GM04503 (cell line): ENCODE results near the gene DPEP2.
"Not testable (repeated sequence)": the region's sequence is repeated elsewhere in the genome, so short reads cannot be mapped to it uniquely, and the experiment has no call there.

Experiments used
- DNase-seq: peaks from one replicate; pipeline ENCODE4 v3.0.0-alpha.2; 2012; ENCODE audit warnings: low read depth

Gene DPEP2

DNA sequence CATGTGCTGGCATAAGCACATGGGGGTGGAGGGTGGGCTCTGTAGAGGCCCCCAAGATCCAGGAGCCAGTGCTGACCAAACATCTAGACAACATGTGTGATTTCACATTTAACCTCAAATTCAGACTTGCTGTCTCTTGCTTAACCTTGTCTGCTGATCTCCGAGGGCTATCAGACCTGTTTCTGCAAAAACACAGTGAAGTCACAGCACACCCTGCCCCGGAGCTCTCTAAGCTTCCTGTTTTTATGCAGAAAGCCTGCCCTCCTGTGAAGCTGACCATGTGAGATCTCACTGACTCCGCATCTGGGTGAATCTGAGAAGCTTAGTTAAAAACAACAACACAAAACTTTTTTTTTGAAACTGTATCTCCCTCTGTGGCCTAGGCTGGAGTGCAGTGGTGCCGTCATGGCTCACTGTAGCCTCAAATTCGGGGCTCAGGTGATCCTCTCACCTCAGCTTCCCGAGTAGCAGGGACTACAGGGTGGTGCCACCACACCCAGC lies 6.6 kb upstream of the DPEP2 start:
- no peak for DNase-seq

DNA sequence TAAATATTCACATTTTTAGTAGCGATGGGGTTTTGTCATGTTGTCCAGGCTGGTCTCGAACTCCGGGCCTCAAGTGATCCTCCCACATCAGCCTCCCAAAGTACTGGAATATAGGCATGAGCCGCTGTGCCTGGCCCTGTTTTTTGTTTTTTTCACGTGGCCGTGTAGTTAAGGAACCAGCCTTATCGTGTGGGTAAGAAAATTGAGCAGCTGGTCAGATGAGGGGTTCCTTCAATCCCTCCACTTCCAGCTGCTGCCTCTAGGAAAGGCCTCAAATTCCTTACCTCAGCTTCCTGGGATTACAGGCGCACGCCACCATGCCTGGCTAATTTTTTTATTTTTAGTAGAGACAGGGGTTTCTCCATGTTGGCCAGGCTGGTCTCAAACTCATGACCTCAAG lies 5.9 kb upstream of the DPEP2 start:
- no peak for DNase-seq

DNA sequence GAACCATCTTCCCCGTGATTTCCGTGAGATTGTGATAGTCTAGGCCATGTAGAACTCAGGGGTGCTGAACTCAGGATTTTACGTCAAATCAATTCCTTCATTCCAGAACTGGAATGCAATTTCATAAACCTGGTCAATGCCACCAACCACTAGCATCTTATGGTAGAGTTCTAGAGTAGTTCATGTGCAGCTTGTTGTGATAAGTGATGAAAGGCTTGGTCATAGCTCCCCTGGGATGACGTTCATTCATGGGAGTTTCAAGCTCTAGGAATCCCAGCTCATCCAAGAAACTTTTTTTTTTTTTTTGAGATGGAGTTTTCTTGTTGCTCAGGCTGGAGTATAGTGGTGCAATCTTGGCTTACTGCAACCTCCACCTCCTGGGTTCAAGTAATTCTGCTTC lies 3.7 kb upstream of the DPEP2 start:
- DNase-seq: no peak

DNA sequence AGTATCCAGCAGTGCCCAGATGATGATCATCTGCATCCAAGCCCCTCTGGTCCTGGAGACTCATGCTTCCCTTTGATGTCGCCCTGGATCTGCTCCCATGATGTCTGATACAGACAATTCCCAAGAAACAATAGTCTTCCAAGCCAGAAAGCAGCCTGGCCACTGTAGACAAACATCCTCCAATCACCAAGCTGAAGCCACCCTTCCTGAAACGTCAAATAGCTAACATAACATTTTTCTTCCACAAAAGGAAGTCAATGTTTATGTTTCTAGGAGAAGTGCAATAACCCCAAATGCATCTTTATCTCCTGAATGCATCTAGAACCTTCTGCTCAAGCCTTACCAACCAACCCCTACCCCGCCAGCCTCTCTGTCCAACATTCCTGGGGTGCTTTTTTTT lies 1.2 kb upstream of the DPEP2 start:
- no peak for DNase-seq

DNA sequence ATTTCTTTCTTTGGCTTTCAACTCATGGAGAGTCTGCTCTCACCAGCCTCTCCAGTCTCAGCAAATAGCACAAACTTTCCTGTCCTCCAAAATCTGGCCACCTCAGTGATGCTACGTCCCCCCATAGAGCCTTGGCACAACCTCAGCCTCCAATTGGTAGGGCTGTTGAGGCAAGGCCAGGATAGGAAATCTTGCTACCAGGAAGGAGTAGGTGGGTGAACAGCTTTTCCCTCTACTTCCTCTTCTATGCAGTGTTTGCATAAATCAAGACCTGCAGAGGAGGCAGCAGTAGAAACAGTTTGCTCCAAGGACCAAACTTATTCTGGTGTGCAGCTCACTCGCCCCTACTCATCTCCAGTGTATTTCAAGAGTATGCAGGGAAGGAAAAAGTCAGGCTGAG lies 701 bp upstream of the DPEP2 start:
- no peak for DNase-seq

DNA sequence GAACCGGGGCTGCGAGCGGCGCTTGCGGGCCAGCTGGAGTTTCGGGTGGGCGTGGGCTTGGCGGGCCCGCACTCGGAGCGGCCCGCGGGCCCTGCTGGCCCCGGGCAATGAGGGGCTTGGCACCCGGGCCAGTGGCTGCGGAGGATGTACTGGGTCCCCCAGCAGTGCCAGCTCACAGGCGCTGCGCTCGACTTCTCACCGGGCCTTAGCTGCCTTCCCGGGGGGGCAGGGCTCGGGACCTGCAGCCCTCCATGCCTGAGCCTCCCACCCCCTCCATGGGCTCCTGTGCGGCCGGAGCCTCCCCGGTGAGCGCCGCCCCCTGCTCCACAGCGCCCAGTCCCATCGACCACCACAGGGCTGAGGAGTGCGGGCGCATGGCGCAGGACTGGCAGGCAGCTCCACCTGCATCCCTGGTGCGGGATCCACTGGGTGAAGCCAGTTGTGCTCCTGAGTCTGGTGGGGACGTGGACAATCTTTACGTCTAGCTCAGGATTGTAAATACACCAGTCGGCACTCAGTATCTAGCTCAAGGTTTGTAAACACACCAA lies 979 bp downstream of the DPEP2 start:
- not testable (repeated sequence) for DNase-seq

DNA sequence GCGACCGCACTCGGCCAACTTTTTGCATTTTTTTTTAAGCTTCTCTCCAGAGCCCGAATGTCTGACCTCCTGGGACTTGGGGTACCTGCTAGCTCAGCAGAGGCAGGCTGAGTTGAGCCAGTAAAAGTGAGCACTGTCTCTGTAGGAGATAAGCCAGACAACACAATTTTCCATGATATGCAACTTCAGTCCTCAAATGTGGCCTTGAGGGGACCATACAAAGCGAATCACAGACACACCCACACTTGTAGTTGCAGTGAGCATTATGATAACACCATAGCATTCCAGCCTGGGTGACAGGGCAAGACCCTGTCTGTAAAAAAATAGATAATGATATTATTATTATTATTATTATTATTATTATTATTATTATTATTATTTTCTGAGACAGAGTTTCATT lies 2.6 kb downstream of the DPEP2 start:
- DNase-seq: no peak

DNA sequence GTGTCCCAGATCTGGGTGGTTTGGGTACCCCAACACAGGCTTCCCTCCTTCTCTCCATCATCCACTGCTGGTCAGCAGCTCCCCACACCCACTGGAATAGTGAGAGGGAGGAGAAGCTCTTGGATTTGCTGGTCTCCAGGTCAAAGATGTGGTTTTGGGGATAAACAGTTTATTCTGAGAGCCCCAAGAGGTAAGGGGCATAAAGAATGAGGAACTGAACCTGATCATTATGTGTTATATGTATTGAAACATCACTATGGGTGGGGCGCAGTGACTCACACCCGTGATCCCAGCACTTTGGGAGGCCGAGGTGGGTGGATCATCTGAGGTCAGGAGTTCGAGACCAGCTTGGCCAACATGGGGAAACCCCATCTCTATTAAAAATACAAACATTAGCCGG lies 3.9 kb downstream of the DPEP2 start:
- no peak for DNase-seq

DNA sequence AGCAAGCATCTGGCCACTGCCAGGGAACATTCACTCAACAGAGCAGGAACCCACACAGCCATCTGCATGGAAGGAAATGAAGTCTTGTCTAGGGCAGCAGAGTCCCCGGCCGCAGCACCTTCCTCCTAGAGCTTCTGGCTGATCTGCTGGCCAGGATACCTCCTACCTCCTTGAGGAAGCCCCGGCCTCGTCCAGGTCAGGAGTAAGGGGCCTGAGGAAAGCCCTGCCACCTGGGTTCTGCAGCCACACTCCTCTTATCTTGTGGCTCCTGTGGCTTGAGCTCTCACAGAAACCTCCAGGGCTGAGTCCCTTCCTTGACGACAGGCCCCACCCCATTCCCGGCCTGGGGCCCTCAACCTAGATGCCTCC lies 5.3 kb downstream of the DPEP2 start:
- DNase-seq: not testable (repeated sequence)

DNA sequence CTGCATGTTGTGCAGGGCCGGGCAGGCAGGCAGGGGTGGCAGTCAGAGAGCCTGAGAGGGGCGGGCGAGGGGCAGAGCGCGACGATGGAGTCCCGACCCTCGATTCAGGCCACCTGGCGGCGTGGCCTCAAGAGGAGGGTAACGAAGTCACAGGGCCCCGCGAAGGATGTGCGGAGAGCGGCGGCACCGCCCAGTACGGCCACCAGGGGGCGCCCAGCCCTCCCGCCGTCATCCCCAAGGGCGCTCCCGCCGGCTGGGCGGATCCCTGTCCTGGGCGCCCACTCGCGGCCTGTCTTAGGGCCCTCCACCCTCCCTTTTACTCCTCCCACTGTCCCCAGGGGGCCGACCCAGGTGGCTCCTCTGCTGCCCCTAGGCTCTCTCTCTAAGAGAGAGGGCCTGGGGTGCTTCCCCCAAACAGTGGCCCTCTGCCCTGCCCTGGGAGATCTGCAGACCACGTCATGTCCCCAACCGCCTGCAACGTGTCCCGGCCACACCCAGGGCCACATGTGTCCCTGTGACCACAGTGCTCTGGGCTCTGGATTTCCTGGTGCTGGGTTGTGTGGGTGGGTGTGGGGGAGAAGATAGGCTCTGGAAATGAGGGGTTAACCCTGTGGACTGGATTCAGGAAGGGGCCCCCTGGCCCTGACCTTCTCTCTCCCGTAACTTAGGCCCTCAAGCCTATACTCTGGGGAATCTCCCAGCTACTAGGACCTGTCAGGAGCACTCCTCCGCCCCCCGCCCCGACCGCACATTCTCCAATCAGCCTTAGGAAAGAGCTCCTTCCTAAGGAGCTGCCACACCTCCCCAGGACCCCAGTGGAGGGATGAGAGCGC lies 5.9 kb downstream of the DPEP2 start:
- no peak for DNase-seq

DNA sequence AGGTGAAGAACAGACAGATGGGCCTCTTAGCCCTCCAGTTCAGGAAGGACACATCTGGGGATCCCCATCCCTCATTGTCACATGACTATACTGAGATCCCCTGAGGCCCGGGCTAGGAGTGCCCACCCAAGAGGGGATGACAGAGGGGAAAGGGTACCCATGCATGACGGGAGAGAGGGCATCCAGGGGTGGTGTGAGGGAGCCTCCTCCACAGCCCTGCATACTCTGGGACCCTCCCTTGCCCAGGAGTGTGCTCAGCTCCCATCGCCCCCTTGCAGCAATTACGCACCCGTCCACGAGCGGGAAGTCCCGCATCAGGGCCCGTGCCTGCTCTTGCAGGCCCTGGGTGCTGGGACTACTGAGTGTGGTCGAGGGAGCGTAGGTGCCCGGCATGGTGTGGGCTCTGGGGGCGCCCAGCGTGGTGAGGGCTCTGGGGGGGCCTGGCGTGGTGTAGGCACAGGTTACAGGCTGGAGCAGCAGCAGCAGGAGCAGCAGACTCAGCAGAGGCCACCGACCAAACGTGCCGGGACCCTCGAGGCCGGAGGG lies 6.5 kb downstream of the DPEP2 start:
- DNase-seq: no peak

DNA sequence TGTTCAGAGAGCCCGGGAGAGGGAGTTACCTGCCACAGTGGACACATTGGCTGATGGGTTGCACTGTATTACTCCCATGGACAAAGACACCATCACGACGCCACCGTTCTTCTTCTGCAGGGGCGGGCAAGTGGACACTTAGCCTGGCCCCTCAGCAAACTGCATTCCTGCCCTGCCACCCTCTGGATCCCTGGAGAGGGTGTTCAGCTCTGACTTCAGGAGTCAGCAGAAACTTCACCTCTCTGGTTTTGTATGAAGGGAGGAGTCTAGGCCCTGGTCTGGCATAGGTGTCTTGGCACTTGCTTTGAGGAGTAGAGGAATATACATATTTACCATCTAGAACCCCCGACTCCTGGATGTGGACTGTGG lies 9.3 kb downstream of the DPEP2 start:
- DNase-seq: no peak

DNA sequence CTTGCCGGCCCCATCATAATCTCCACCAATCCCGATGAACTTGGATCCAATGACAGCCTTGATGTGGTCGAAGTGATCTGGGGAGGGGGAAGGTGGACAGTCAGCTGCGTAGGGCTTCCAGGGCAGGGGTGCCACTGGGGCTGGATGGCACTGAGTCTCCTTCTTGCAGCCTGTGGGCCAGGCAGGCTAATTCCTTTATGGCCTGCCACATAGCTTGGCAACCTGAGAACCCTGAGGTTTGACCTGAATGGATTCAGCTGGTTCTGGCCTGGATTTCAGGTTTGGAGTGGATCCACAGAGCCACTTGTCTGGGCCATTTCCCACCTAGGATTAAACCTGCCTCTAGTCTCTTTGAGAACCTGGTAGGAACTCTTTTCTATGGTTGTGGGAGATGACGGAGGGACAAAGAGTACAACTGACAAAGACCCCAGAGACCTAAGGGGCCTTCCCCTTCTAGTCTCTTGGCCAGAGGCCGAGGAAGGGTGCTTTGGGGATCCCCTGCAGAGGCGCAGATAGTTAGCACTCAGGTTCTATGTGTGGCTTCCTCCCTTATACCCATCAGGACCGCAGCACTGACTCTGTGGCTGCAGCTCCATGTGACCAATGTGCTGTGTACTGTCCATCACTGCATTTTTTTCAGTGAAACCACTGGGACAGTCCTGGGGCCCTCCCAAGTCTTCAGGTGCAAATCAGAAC lies 9.8 kb downstream of the DPEP2 start:
- DNase-seq: no peak

DNA sequence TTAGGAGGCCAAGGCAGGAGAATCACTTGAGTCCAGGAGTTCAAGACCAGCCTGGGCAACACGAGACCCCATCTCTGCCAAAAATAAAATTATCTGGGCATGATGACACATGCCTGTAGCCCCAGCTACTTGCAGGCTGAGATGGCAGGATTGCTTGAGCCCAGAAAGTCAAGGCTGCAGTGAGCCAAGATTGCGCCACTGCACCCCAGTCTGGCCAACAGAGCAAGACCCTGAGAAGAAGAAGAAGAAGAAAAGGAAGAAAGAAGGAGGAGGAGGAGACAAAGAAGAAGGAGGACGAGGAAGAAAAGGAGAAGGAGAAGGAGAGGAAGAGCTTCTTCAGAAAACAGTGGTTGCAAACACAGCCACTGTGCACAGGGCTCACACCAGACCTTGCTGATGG lies 10.6 kb downstream of the DPEP2 start:
- no peak for DNase-seq

DNA sequence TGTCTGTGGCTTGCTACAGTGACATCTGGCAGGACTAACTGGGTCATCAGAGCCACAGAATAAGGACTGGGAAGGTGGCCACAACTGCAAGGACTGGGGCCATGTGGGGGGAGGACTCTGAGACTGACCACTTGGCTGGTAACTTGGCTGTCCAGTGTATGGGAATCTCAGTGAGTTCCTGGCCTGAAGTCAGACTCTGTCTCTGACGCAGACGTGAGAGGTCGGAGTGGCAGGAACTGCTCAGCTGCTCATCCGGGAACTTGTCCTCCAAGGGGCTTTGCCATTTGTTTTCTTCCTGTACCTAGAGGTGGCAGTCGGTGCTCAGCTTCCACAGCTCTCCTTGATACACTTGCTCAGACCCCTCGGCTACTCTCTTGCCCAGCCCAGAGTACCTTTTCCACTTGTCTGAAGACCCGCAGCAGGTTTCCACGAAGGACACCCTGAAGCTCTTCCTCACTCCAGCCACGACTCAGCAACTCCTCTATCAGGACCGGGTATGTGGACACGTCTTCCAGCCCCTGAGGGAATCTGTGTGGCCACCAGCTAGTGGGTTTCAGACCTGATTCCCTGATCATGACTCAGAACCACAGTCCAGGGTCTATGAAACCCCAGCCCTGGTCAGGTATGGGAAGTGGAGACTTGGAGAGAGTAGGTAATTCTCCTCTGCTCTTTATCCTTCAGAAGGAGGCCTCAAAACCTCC lies 11.7 kb downstream of the DPEP2 start:
- no peak for DNase-seq

DNA sequence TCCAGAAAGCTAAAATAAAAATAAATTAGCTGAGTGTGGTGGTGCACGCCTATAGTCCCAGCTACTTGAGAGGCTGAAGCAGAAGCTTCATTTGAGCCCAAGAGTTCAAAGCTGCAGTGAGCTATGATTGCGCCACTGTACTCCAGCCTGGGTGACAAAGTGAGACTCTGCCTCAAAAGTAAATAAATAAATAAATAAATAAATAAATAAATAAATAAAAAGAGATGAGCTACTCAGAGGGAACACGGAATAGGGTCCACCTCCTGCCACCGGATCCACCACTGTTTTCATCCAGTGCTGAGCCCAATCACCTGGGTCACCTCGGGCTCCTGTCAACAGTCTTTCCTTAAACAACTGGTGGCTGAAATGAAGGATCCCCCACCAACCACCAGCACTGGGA lies 12.3 kb downstream of the DPEP2 start:
- no peak for DNase-seq

DNA sequence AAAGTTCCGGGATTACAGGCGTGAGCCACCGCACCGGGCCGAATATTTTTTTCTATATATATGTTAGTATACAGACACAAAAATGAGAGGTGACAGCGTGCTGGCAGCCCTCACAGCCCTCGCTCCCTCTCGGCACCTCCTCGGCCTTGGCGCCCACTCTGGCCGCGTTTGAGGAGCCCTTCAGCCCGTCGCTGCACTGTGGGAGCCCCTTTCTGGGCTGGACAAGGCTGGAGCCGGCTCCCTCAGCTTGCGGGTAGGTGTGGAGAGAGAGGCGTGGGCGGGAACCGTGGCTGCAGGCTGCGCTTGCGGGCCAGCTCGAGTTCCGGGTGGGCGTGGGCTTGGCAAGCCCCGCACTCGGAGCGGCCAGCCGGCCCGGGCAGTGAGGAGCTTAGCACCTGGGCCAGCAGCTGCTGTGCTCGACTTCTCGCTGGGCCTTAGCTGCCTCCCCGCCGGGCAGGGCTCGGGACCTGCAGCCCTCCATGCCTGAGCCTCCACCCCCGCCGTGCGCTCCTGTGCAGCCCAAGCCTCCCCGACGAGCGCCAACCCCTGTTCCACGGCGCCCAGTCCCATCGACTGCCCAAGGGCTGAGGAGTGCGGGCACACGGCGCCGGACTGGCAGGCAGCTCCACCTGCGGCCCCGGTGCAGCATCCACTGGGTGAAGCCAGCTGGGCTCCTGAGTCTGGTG lies 17.1 kb downstream of the DPEP2 start:
- no peak for DNase-seq

DNA sequence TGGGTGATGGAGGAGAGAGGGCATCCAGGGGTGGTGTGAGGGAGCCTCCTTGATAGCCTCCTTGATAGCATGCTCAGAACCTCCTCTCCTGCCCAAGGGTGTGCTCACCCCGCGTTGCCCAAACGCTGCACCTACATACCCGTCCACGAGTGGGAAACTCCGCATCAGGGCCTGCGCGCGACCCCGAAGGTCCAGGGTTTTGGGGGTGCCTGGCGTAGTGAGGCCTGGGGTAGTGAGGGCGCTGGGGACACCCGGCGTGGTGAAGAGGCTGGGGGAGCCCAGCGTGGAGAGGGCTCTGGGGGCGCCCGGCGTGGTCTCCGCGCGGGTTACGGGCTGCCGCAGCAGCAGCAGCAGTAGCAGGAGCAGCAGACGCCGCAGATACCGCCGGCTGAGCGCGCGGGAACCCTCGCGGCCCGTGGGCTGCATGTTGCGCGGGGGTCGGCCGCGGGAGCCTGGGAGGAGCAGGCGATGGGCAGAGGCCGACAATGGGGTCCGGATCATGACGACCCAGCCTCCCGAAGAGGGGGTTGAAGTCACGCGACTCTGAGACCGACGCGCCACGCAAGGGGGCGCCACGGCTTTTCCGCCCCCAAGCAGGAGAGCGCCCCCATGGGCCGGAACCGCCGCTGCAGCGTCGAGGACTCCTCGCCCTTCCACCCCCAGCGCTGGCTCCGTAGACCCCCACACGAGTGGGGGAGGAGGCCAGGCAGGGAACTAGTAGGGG lies 19.2 kb downstream of the DPEP2 start, which contains the start of gene DPEP3:
Gene DPEP3, minus strand, starts transcription at position 545 of the 724 bp plus-strand sequence. Its CDS starts 119 bp downstream, at position 426.
- DNase-seq: no peak

DNA sequence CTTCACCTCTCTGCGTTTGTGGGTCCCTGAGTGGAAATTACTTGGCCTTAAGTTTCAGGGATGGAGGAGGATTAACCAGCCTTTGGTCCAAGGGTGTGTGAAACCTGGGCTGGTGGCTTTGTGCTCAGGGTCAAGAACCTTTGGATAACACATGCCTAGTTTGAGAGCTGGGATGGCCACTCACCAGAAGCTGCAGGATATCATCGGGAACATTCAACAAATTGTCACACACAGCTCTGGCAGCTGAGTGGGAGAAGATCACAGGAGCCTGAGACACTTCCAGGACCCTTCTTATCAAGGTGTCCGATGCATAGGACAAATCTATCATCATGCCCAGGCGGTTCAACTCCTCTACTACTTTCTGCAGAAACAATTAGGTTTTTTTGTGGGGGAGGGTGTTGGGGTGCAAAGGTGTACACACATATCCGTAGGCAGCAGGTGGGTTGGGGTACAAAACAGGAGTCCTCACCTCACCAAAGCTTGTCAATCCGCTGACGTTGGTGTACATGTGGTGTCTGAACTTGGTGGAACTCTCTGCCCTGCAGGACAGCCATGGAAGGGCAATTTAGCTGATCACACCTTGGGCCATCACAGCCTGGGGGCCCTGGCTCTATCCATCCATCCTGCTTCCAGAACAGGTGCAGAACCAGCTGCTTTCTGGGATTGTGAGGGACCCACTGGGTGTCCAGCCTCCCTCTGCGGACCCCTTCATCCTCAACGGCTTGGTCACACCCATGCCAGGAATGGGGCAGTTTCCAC lies 21.6 kb downstream of the DPEP2 start:
- no peak for DNase-seq

DNA sequence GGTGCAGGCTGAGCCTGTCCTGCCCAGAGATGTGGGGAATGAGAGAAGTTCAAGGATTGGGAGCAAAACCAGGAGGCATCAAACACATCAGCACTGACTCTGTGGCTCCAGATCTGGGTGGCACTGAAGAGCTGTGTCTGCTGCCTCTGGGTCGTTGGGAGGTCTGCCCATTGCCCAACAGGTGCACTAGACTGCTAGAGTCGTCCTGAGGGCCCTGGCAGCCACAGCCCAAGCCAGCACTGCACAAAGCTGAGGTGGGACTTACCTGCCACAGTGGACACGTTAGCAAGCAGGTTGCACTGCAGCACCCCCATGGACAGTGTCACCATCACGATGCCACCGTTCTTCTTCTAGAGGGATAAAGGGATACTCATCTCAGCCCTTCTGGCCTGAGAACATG lies 22.3 kb downstream of the DPEP2 start:
- no peak for DNase-seq
